SK-N-SH (cell line): ENCODE results near the gene PHF21A. TPM values are rescaled to one million over a fixed set of nuclear protein-coding genes. Genes with fewer than 3 reads are reported as not detected.

Experiments
- CTCF ChIA-PET: fragments of 300-600, 350-600 bp; formaldehyde crosslinking; extraction: SDS; loops from one replicate; lab custom pipeline; 2021; lab: Yijun Ruan, JAX
- POLR2A ChIA-PET: fragments of 350-600 bp; sonication (Branson Sonifier 250); formaldehyde crosslinking; extraction: SDS; loops from one replicate; lab custom pipeline; 2020; ENCODE audit warnings: antibody characterized with exemption, inconsistent platforms; lab: Yijun Ruan, JAX
- DNase-seq: peaks from one replicate; pipeline ENCODE4 v3.0.0; 2012
- H2AFZ ChIP-seq: fragments of 200-600 bp; sonication (generic); 2 replicates; pipeline ENCODE4 v1.8.1; 2016; ENCODE audit warnings: antibody characterized with exemption, mild to moderate bottlenecking, low read depth
- H3F3A ChIP-seq: fragments of 200-600 bp; sonication (generic); replicated peaks from 2 replicates; pipeline ENCODE3; 2016; ENCODE audit warnings: antibody characterized with exemption, mild to moderate bottlenecking; ENCODE audit not compliant: insufficient read depth
- H3K27ac ChIP-seq, 2 experiments: fragments of 200-500 bp in 1 of 2; fragments of 200-600 bp in 1 of 2; sonication (Bioruptor generic) in 1 of 2; sonication (generic), shearing (Covaris generic) in 1 of 2; 2 replicates each; pipeline versions ENCODE4 v1.5.1 to v1.6.1; 2014 to 2016; ENCODE audit warnings: low read depth in 2 of 2, inconsistent platforms in 1 of 2, low read length in 1 of 2, mild to moderate bottlenecking in 1 of 2, mixed read lengths in 1 of 2
- H3K27me3 ChIP-seq: fragments of 200-600 bp; sonication (generic), shearing (Covaris generic); 2 replicates; pipeline ENCODE4 v1.6.1; 2016; ENCODE audit warnings: mixed run types; ENCODE audit not compliant: insufficient read depth
- H3K36me3 ChIP-seq, 2 experiments: fragments of 200-500 bp in 1 of 2; fragments of 200-600 bp in 1 of 2; sonication (Bioruptor generic) in 1 of 2; sonication (generic) in 1 of 2; replicated peaks in 1 of 2; 2 replicates each; pipeline versions ENCODE3 to v1.5.1; 2014 to 2016; ENCODE audit warnings: low read length in 1 of 2, mild to moderate bottlenecking in 1 of 2; ENCODE audit not compliant: insufficient read depth in 2 of 2, control insufficient read depth in 1 of 2
- H3K4me1 ChIP-seq, 2 experiments: fragments of 200-500 bp in 1 of 2; fragments of 200-600 bp in 1 of 2; sonication (Bioruptor generic) in 1 of 2; sonication (generic), shearing (Covaris generic) in 1 of 2; 2 replicates each; pipeline versions ENCODE4 v1.5.1 to v1.6.1; 2014 to 2016; ENCODE audit warnings: low read depth in 1 of 2, low read length in 1 of 2, mixed run types in 1 of 2; ENCODE audit not compliant: insufficient read depth in 2 of 2, control insufficient read depth in 1 of 2
- H3K4me2 ChIP-seq: fragments of 200-600 bp; sonication (generic), shearing (Covaris generic); 2 replicates; pipeline ENCODE4 v1.6.1; 2017; ENCODE audit warnings: mixed run types
- H3K4me3 ChIP-seq, 2 experiments: fragments of 200-500 bp in 1 of 2; fragments of 200-600 bp in 1 of 2; sonication (Bioruptor generic) in 1 of 2; sonication (generic), shearing (Covaris generic) in 1 of 2; 2 replicates each; pipeline versions ENCODE4 v1.5.1 to v1.8.1; 2014 to 2016; ENCODE audit warnings: low read depth in 2 of 2, inconsistent platforms in 1 of 2, low read length in 1 of 2, mild to moderate bottlenecking in 1 of 2, mixed read lengths in 1 of 2, moderate library complexity in 1 of 2
- H3K79me2 ChIP-seq: fragments of 200-600 bp; sonication (generic); 2 replicates; pipeline ENCODE4 v1.8.1; 2017; ENCODE audit warnings: mild to moderate bottlenecking; ENCODE audit not compliant: insufficient read depth
- H3K9ac ChIP-seq: fragments of 200-600 bp; sonication (generic); 2 replicates; pipeline ENCODE4 v1.6.1; 2017; ENCODE audit warnings: mixed run types
- H3K9me2 ChIP-seq: fragments of 200-600 bp; sonication (generic); 2 replicates; pipeline ENCODE4 v1.6.1; 2017; ENCODE audit warnings: mixed run types
- H3K9me3 ChIP-seq: fragments of 200-600 bp; sonication (generic); 2 replicates; pipeline ENCODE4 v1.6.1; 2017; ENCODE audit warnings: mixed run types, mild to moderate bottlenecking, moderate library complexity
- H4K20me1 ChIP-seq: fragments of 200-600 bp; sonication (generic); 2 replicates; pipeline ENCODE4 v1.6.1; 2017; ENCODE audit warnings: mild to moderate bottlenecking, mixed run types; ENCODE audit not compliant: insufficient read depth
- EP300 ChIP-seq, 2 experiments: IDR thresholded peaks; 2 replicates each; pipeline versions ENCODE4 v1.4.0 to v1.6.1; 2012; ENCODE audit warnings: borderline replicate concordance in 1 of 2, low read depth in 1 of 2, low read length in 1 of 2
- EZH2phosphoT487 ChIP-seq: fragments of 200-600 bp; sonication (generic); IDR thresholded peaks from 2 replicates; pipeline ENCODE4 v1.6.1; 2017; ENCODE audit warnings: low read depth, mixed run types, mild to moderate bottlenecking, antibody characterized with exemption, moderate library complexity, borderline replicate concordance
- FOXJ3 ChIP-seq: sonication (generic); formaldehyde crosslinking; IDR thresholded peaks from 2 replicates; pipeline ENCODE4 v1.5.1; 2020; ENCODE audit warnings: mild to moderate bottlenecking, missing genetic modification reagents
- GABPA ChIP-seq: IDR thresholded peaks from 2 replicates; pipeline ENCODE4 v1.4.0; 2012; ENCODE audit warnings: low read depth, mild to moderate bottlenecking
- GATA2 ChIP-seq: sonication (generic); formaldehyde crosslinking; IDR thresholded peaks from 2 replicates; pipeline ENCODE4 v1.5.0; 2020; ENCODE audit warnings: mild to moderate bottlenecking, missing genetic modification reagents
- MEF2A ChIP-seq: IDR thresholded peaks from 2 replicates; pipeline ENCODE4 v1.4.0; 2012; ENCODE audit warnings: low read depth, borderline replicate concordance
- POLR2AphosphoS5 ChIP-seq: IDR thresholded peaks from 2 replicates; pipeline ENCODE4 v1.6.1; 2012; ENCODE audit warnings: low read depth, low read length
- RCOR1 ChIP-seq: fragments of 150-350 bp; IDR thresholded peaks from 2 replicates; pipeline ENCODE4 v1.6.1; 2017; ENCODE audit warnings: antibody characterized with exemption, low read length
- SIN3A ChIP-seq: IDR thresholded peaks from 2 replicates; pipeline ENCODE4 v1.6.1; 2012; ENCODE audit warnings: low read depth, mild to moderate bottlenecking, low read length, moderate library complexity, borderline replicate concordance
- SMC3 ChIP-seq: IDR thresholded peaks from 2 replicates; pipeline ENCODE4 v1.6.1; 2012; ENCODE audit warnings: low read depth, low read length, improper control_type of control experiment
- TAF1 ChIP-seq: IDR thresholded peaks from 2 replicates; pipeline ENCODE4 v1.6.1; 2012; ENCODE audit warnings: low read depth, mild to moderate bottlenecking, low read length, moderate library complexity, borderline replicate concordance
- TCF12 ChIP-seq: IDR thresholded peaks from 2 replicates; pipeline ENCODE4 v1.4.0; 2012
- TEAD4 ChIP-seq: IDR thresholded peaks from 2 replicates; pipeline ENCODE4 v1.4.0; 2012; ENCODE audit warnings: mild to moderate bottlenecking, borderline replicate concordance; ENCODE audit not compliant: insufficient read depth
- whole genome bisulfite sequencing: methylation state at CpG from one replicate; pipeline ENCODE4 v1.1.6; 2017; ENCODE audit warnings: low lambda C conversion rate; 5-methylcytosine and 5-hydroxymethylcytosine counted together
- polyA plus RNA-seq, 3 experiments: library from polyadenylated mRNA; depleted of rRNA; stranded (reverse); fragments of >200 nt; gene quantifications; 2 replicates each; pipeline ENCODE4 v1.2.3, GENCODE V29; 2012
- TF ChIP-seq, protein P1 (sequence below): IDR thresholded peaks from 2 replicates; pipeline ENCODE4 v1.4.0; 2012; ENCODE audit warnings: low read depth
- TF ChIP-seq, protein P2 (sequence below): IDR thresholded peaks from 2 replicates; pipeline ENCODE4; 2012
- TF ChIP-seq, protein P3 (sequence below): fragments of 200-600 bp; sonication (generic); IDR thresholded peaks from 2 replicates; pipeline ENCODE4 v1.6.1; 2017; ENCODE audit warnings: antibody characterized with exemption, mild to moderate bottlenecking, moderate library complexity
- TF ChIP-seq, protein P4 (sequence below): IDR thresholded peaks from 2 replicates; pipeline ENCODE4 v1.4.0; 2012; ENCODE audit warnings: low read depth, borderline replicate concordance

The PHF21A gene
- polyA plus RNA-seq, 1 of the 3 experiments (the other 2 are of a cell fraction): 18.8 TPM

DNA sequence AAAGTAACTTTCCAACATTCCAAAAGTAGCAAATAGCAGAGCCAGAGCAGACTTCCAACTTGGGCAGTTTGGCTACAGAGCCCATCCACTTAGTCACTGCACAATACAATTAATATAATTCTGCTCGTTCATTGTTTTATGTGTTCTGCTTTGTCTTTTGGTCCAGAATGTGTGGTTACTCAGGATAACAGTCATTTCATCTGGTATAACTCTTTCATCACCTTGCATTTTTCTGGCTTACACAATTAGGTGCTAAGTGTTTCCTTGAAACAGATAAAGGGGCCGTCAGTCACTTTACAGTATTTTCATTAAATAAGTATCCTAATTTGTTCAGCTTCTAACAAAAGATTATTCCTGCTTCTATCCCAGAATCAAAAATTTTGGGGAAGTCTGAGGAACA lies 111.6 kb downstream of the PHF21A start:
- WGBS: 93% methylated on average over 2 of the region's 2 CpGs
- no peak overlapping the region for H3K9ac ChIP-seq
- H3K4me2 ChIP-seq: no peak overlapping the region
- H3K4me3 ChIP-seq: no peak overlapping the region
- H3K27me3 ChIP-seq: no peaks in the 10 kb centered on the region
- CTCF ChIA-PET: interaction anchor here (0.7 to 1.6 kb wide), 2 partner anchors 45 to 176 kb away, joined by 3 to 5 read pairs; no protein-coding TSS in a partner anchor
- H4K20me1 ChIP-seq: peaks cover 27% of the 10 kb centered on the region; the same call in 1 of the 2 replicates
- H3K9me3 ChIP-seq: no peaks in the 10 kb centered on the region
- DNase-seq: no peak
- POLR2A ChIA-PET: no interaction called here
- H3K36me3 ChIP-seq: no peaks in the 10 kb centered on the region
- TF ChIP-seq, protein P1, sequence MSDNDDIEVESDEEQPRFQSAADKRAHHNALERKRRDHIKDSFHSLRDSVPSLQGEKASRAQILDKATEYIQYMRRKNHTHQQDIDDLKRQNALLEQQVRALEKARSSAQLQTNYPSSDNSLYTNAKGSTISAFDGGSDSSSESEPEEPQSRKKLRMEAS: no peak
- TF ChIP-seq, protein P2, sequence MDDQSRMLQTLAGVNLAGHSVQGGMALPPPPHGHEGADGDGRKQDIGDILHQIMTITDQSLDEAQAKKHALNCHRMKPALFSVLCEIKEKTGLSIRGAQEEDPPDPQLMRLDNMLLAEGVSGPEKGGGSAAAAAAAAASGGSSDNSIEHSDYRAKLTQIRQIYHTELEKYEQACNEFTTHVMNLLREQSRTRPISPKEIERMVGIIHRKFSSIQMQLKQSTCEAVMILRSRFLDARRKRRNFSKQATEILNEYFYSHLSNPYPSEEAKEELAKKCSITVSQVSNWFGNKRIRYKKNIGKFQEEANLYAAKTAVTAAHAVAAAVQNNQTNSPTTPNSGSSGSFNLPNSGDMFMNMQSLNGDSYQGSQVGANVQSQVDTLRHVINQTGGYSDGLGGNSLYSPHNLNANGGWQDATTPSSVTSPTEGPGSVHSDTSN: no peak
- TF ChIP-seq SMC3 (no peak), TAF1 (no peak), EZH2phosphoT487 (no peak), MEF2A (no peak), GABPA (no peak), TEAD4 (no peak), EP300 (IDR thresholded peaks at IDR 0.05; ENCODE audit: borderline replicate concordance in 1 of 2, low read depth in 1 of 2, low read length in 1 of 2) (no peak), SIN3A (no peak), FOXJ3 (no peak)
- TF ChIP-seq, protein P3, sequence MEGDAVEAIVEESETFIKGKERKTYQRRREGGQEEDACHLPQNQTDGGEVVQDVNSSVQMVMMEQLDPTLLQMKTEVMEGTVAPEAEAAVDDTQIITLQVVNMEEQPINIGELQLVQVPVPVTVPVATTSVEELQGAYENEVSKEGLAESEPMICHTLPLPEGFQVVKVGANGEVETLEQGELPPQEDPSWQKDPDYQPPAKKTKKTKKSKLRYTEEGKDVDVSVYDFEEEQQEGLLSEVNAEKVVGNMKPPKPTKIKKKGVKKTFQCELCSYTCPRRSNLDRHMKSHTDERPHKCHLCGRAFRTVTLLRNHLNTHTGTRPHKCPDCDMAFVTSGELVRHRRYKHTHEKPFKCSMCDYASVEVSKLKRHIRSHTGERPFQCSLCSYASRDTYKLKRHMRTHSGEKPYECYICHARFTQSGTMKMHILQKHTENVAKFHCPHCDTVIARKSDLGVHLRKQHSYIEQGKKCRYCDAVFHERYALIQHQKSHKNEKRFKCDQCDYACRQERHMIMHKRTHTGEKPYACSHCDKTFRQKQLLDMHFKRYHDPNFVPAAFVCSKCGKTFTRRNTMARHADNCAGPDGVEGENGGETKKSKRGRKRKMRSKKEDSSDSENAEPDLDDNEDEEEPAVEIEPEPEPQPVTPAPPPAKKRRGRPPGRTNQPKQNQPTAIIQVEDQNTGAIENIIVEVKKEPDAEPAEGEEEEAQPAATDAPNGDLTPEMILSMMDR: no peak
- TF ChIP-seq, all 33 proteins: peak for 0
- no peak overlapping the region for H3K27ac ChIP-seq
- no peak overlapping the region for H2AFZ ChIP-seq
- peaks cover 17% of the 10 kb centered on the region for H3F3A ChIP-seq
- H3K9me2 ChIP-seq: no peaks in the 10 kb centered on the region
- peaks cover 9% of the 10 kb centered on the region for H3K79me2 ChIP-seq
- H3K4me1 ChIP-seq: no peaks in the 10 kb centered on the region; a peak in 1 of 4 replicates

DNA sequence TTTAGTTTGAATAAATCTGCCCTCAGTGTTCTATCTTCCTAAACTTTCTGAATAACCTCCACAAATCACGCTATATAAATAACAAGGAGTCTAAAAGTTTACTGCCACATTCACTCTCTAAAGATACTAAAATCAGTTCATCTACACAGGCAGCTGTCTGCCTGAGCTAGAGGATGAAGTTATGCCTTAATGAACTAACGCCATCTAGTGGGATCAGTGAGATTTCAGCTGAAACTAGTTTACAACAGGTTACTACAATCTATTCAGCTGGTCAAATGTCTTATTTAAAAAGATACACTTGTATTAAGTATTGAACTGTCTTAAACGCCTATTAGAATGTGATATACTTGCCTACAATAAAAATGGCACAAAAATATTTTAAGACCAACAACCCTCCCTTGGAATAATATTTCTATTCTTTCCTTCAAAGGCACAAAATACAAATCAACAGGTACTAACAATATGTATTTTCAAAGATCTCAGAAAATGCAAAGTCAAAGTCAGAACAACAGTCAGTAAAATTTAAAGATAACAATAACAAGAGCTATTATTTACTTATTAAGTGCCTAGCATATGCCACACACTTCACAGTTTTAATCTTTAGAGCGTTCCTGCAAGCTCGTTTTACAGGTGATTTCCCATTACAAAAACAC lies 114.7 kb downstream of the PHF21A start:
- CTCF ChIA-PET: interaction anchor here (0.6 to 2.6 kb wide), 56 partner anchors 8 to 303 kb away, joined by 3 to 93 read pairs (median 4); partner anchors contain the start of gene CRY2
- no peak overlapping the region for H2AFZ ChIP-seq
- no peaks in the 10 kb centered on the region for H3K27me3 ChIP-seq
- H3K36me3 ChIP-seq: no peaks in the 10 kb centered on the region
- DNase-seq: peak; percentile 65
- H3K4me3 ChIP-seq: no peak overlapping the region; a peak in 1 of 4 replicates
- peaks cover 0 to 27% of the 10 kb centered on the region in 2 experiments; a peak in 2 of 4 replicates for H3K4me1 ChIP-seq
- H3F3A ChIP-seq: peaks cover 17% of the 10 kb centered on the region
- WGBS: 39% methylated on average over 5 of the region's 5 CpGs
- no peaks in the 10 kb centered on the region for H3K9me2 ChIP-seq
- POLR2A ChIA-PET: interaction anchor here (1.0 kb wide), 1 partner anchor 96 kb away, joined by 3 read pairs; no protein-coding TSS in a partner anchor
- H3K9me3 ChIP-seq: no peaks in the 10 kb centered on the region
- H3K4me2 ChIP-seq: no peak overlapping the region
- H3K27ac ChIP-seq: no peak overlapping the region
- peaks cover 15% of the 10 kb centered on the region; the same call in 1 of the 2 replicates for H4K20me1 ChIP-seq
- H3K9ac ChIP-seq: no peak overlapping the region
- H3K79me2 ChIP-seq: peaks cover 9% of the 10 kb centered on the region
- TF ChIP-seq RCOR1: no peak
- no peak for TF ChIP-seq EZH2phosphoT487
- TF ChIP-seq, protein P3: peak; percentile 86
- TF ChIP-seq, protein P1: no peak
- TF ChIP-seq SIN3A: no peak
- TF ChIP-seq SMC3: peak; percentile 75
- TF ChIP-seq GATA2 (CRISPR knock-in tag): 0 out of 2 replicates have a peak, but pooled peaks have one; percentile 15
- TF ChIP-seq POLR2AphosphoS5: no peak
- no peak for TF ChIP-seq TCF12
- TF ChIP-seq, protein P4, sequence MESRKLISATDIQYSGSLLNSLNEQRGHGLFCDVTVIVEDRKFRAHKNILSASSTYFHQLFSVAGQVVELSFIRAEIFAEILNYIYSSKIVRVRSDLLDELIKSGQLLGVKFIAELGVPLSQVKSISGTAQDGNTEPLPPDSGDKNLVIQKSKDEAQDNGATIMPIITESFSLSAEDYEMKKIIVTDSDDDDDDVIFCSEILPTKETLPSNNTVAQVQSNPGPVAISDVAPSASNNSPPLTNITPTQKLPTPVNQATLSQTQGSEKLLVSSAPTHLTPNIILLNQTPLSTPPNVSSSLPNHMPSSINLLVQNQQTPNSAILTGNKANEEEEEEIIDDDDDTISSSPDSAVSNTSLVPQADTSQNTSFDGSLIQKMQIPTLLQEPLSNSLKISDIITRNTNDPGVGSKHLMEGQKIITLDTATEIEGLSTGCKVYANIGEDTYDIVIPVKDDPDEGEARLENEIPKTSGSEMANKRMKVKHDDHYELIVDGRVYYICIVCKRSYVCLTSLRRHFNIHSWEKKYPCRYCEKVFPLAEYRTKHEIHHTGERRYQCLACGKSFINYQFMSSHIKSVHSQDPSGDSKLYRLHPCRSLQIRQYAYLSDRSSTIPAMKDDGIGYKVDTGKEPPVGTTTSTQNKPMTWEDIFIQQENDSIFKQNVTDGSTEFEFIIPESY: no peak
- no peak for TF ChIP-seq TEAD4
- TF ChIP-seq MEF2A: no peak
